GM21381 (cell line): ENCODE measurements around the gene GNAS-AS1.

Experiments
- ATAC-seq: cut with Tn5 transposase; IDR thresholded peaks from one replicate; pipeline ENCODE4 v1.9.1; 2021; ENCODE audit warnings: mild to moderate bottlenecking, moderate library complexity; ENCODE audit not compliant: unreplicated experiment

The GNAS-AS1 gene

GRCh38 chr20:58886546-58886945 is 35.8 kb upstream of the GNAS-AS1 start:
- no peak for ATAC-seq

DNA sequence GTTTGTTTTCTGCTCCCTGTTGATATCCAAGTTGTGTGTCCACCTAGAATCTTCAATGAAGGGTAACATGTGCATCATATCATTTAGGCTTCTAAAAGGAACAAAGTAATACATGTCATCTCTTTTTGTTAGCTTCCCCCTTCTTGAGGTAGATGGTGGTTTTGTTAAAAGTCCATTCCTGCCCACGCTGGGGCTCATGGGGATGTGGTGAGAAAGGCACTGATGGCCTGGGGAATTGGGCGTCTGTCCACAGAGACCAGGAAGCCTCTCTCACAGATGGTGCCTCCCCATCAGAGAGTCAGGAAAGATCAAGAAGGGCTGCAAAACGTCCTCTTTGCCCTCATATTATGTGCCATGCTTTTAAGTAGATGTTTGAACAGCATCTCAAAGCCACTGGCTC is 34.3 kb upstream of the GNAS-AS1 start:
- ATAC-seq: no peak

DNA sequence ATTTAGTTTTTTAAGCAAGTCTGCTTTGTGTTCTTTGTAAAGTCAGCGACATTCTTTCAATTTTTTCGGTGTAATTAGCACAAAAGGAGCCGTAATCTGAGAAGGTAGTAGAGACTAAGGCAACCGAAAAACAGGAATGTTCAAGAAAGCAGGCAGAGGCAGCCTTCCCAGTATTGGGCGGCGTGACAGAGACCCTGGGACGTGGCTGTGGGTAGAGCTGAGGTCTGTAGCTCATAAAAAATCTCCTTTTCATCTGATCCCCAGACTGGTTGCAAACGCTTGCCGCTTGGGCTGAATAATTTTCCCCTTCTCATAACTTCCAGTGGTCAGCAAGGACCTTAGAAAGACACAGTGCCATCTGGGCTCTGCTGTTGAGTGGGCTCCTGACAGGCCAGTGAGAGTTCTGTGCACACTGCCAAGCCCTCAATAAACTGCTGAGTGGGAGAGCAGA is 32.6 kb upstream of the GNAS-AS1 start:
- ATAC-seq: no peak

- ATAC-seq: no peak
Observed at GRCh38 chr20:58882704-58883089, 32.0 kb upstream of the GNAS-AS1 start.

DNA sequence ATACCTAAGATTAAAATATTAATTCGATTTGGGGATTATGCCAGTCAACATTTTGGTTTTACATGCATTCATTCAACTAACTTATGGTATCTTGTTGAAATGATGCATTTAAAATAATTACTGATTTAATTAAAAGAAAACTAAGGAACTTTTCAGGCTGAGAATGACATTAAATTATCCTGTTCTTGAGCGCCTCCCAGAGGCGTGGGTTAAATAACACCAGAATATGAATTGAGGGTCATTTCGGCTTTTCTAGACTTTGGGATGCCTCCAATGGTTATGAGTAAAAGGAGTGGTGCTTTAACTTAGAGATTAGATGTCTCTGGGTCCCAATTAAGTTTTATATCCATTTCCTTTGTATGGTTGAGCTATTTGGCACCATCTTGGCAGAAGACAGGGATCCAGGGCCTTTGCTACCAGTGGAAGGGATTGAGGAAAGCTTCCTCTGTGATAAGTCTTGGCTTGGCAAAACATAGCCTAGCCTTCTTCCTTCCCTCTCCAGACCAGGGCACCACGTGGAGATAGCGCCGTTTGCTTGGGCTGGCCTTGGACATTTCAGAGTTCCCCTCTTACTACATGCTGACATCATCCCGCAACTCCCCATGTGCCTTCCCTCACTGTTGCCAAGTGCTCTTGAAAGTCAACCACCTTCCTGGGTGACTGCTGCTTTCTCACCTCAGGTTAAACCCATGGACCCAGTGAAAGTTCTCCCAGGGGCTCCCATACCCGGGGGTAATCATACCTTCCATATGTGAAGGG is 30.5 kb upstream of the GNAS-AS1 start:
- no peak for ATAC-seq

GRCh38 chr20:58880441-58880840 is 29.7 kb upstream of the GNAS-AS1 start:
- no peak for ATAC-seq

- no peak for ATAC-seq
Observed at GRCh38 chr20:58878399-58878798, 27.7 kb upstream of the GNAS-AS1 start.

- no peak for ATAC-seq
Observed at GRCh38 chr20:58877976-58878360, 27.3 kb upstream of the GNAS-AS1 start.

- no peak for ATAC-seq
Observed at GRCh38 chr20:58877050-58877975, 26.6 kb upstream of the GNAS-AS1 start.

DNA sequence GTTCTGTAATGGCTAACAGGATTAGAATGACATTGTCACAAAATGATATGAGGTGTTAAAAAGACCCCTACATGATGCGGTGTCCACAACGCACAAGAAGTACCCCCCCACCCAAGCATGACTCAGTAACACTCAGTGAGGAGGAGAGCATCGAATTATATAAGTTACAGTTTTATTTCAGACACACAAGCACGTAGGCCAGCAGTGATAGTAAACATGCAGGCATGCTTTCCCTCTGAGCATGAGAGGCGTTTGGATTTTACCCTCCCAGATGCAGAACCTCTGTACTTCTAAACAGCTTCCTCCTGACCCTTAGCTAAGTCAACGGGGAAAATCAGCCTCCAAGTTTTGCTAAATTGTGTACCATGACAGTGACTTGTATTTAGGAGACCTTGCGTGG is 25.7 kb upstream of the GNAS-AS1 start:
- ATAC-seq: no peak

- no peak for ATAC-seq
Observed at GRCh38 chr20:58875541-58876134, 24.9 kb upstream of the GNAS-AS1 start.

DNA sequence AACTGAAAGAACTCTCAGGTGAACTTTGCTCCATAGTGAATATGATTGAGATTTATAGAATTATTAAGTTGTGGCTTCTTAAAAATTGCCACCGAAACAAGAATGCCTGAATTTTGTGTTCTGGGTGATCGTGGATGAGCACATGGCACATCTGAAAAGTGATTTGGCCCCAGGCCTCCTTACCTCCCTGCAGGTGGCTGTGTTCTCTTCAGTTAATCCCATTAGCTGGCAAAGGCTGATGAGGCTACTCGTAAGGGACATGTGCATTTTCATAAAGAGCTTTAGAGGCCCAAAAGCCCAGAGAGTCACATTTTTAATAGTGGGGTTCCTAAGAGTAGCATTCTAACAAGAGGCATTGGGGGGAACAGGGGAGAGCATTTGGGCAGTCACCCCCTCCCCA is 24.4 kb upstream of the GNAS-AS1 start:
- ATAC-seq: no peak

DNA sequence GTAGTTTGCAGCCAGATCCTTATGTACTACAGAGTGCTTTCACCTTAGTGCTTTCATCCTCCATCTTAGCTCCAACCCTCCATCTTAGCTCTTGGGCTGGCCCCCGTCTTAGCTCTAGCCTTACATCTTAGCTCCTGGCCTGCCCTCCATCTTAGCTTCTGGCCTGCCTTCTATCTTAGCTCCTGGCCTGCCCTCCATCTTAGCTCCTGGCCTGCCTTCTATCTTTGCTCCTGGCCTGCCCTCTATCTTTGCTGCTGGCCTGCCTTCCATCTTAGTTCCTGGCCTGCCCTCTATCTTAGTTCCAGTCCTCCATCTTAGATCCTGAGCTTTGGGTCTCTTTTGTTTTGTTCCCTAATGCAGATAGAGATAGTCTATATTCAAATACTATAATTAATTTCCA is 23.8 kb upstream of the GNAS-AS1 start:
- no peak for ATAC-seq

DNA sequence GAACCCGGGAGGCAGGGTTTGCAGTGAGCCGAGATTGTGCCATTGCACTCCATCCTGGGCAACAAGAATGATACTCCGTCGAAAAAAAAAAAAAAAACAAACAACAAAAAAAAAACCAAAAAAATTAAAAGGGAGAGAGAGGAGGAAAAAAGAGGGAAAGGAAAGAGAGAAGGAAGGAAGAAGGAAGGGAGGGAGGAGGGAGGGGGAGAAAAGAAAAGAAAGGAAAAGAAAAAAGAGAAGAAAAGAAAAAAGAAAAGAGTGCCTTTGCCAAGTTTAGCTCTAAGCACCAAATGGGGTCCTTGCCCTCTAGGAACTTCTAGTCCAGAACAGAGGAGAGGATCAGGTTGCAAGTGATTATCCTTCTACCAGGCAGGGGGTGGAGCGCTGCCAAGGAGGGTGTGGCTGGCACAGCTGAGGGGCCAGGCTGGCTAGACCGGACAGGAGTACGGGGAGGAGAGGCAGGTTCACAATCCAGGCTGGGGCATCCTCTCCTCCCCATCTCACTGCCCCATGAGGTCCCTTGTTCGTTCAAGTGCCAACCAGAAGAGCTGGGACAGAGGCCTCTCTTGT is 20.9 kb upstream of the GNAS-AS1 start:
- ATAC-seq: no peak

DNA sequence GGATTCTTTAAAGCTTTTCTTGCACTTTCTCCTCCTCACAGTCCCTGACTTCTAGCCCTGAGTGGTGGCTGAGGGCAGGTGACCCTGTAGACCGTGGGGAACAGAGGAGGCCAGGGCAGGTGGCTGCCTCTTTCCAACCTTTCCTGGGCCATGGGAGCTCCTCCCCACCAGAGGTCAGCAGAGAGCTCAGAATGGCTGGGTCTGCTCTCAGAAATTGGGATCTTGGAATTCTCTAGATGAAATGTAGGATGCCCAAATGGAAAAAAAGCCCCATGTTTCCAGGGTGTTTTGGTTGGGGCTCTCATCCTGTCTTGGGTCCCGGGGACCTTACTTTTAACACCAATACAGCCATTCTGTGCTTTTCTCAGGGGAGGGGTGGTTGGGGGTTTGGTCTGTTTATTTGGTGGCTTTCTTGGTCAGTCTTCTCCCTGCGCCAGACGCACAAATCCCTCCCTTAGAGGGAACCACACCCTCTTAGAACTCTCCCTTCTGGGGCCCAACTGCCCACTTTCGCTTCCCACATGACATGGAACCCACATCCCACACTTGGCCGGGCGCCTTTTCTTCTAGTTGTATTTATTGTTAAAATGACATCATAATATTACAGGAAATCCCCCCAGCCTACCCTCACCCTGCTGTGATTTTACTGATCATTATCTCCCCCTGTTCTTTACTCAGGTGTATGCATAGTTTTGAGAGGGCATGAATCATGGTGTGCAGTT is 19.8 kb upstream of the GNAS-AS1 start:
- ATAC-seq: no peak

DNA sequence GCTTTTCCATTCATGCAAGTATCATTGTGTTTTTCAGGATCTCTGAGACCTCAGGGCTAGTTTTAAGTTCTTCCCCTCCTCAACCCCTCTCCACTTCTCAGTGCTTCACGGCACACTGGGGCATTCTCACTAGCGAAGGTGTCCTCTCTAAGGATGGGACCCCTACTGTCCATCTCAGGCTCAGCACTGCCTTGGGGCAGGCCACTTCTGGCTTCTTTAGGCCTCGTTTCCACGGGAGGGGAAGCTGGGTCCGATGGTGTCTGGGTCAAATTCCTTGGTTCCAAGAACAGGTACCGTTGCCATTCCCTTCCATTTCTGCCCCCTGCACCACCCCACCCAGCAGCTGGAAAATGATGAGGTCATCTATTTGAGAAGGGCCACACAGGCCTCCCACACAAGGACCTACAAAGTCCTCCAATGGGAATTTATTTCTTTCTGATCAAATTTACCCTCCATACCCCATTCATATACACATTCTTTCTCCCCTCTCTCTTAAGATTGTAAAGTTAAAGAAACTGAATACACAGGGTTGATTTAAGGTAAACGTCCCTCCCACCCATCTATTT is 19.0 kb upstream of the GNAS-AS1 start:
- ATAC-seq: no peak

GRCh38 chr20:58868795-58869194 is 18.1 kb upstream of the GNAS-AS1 start:
- no peak for ATAC-seq

GRCh38 chr20:58867211-58867610 is 16.5 kb upstream of the GNAS-AS1 start:
- ATAC-seq: no peak

DNA sequence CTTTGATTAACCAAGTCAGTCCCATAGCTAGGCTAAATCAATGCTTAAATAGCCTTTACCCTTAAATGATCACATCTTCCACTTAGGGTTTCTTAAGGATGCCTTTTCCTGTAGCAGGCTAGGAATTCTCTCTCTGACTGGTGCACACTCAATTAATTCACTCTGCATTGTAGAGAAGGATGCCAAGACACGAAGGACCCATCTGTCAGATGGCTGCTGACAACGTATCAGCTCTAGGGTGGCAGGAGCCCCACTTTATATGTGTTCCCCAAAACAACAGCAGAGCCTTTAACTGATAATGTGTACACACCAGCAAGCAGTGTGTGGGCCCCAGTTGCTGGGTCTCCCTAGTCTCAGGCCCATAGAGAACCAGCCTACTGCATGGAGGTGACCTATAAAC is 15.1 kb upstream of the GNAS-AS1 start:
- ATAC-seq: no peak

DNA sequence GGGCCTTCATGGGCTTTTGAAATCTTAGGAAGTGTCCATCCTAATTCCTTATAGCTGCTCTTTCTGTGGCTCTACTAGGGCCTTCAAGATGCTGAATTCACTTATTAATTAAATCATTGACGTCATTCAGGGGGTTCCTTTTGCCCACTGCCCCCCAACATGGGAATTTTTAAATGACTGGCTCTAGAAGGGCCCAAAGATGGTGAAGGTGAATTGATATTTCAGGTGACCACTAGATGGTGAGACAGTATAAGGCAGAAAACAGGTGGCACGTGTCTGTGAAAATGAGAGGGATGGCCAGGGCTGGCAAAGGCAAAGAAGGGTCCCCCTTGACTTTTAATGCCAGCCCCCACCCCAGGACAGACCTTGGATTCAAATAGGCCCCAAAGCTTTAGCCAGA is 13.6 kb upstream of the GNAS-AS1 start:
- no peak for ATAC-seq
